HepG2 (cell line): ENCODE data around the gene MYRFL. TPM values are rescaled to one million over a fixed set of nuclear protein-coding genes. Genes with fewer than 3 reads are reported as not detected.

Experiments
- DPF2 ChIP-seq: sonication (generic); formaldehyde crosslinking; IDR thresholded peaks from 2 replicates; pipeline ENCODE4 v1.4.0; 2020; ENCODE audit warnings: mild to moderate bottlenecking, low read depth, missing genetic modification reagents, borderline replicate concordance
- E2F1 ChIP-seq: sonication (generic); formaldehyde crosslinking; IDR thresholded peaks from 2 replicates; pipeline ENCODE4 v1.5.0; 2020; ENCODE audit warnings: missing genetic modification reagents
- EEA1 ChIP-seq: sonication (generic); formaldehyde crosslinking; IDR thresholded peaks from 2 replicates; pipeline ENCODE4 v1.5.1; 2020; ENCODE audit warnings: mild to moderate bottlenecking, missing genetic modification reagents, borderline replicate concordance
- FOSL1 ChIP-seq: sonication (generic); formaldehyde crosslinking; IDR thresholded peaks from 2 replicates; pipeline ENCODE4 v1.9.0; 2021; ENCODE audit warnings: missing genetic modification reagents, borderline replicate concordance
- GLMP ChIP-seq: sonication (generic); formaldehyde crosslinking; IDR thresholded peaks from 2 replicates; pipeline ENCODE4 v1.9.0; 2021; ENCODE audit warnings: missing genetic modification reagents, mild to moderate bottlenecking, borderline replicate concordance
- KDM5B ChIP-seq: sonication (generic); formaldehyde crosslinking; IDR thresholded peaks from 2 replicates; pipeline ENCODE4 v1.4.0; 2020; ENCODE audit warnings: missing genetic modification reagents, mild to moderate bottlenecking, borderline replicate concordance
- KLF12 ChIP-seq: sonication (generic); formaldehyde crosslinking; IDR thresholded peaks from 2 replicates; pipeline ENCODE4 v1.4.0; 2020; ENCODE audit warnings: missing genetic modification reagents, borderline replicate concordance
- NPAS2 ChIP-seq: sonication (generic); formaldehyde crosslinking; IDR thresholded peaks from 2 replicates; pipeline ENCODE4 v1.8.0; 2022; ENCODE audit warnings: mild to moderate bottlenecking, missing genetic modification reagents, borderline replicate concordance
- PAXIP1 ChIP-seq: sonication (generic); formaldehyde crosslinking; conservative IDR thresholded peaks from 2 replicates; pipeline ENCODE4 v1.4.0; 2020; ENCODE audit warnings: mild to moderate bottlenecking, missing genetic modification reagents, moderate library complexity
- SMC3 ChIP-seq: IDR thresholded peaks from 2 replicates; pipeline ENCODE4 v1.6.1; 2011; ENCODE audit warnings: low read length, improper control_type of control experiment
- SNRNP70 ChIP-seq: fragments of 200-400 bp; formaldehyde crosslinking; IDR thresholded peaks from 2 replicates; pipeline ENCODE4 v1.6.1; 2017; ENCODE audit warnings: mild to moderate bottlenecking, low read depth, low read length, moderate library complexity
- SP4 ChIP-seq: sonication (generic); formaldehyde crosslinking; IDR thresholded peaks from 2 replicates; pipeline ENCODE4 v1.8.1; 2023; ENCODE audit warnings: mild to moderate bottlenecking, missing genetic modification reagents
- STAT6 ChIP-seq: sonication (generic); formaldehyde crosslinking; IDR thresholded peaks from 2 replicates; pipeline ENCODE4 v1.4.0; 2020; ENCODE audit warnings: missing genetic modification reagents, mild to moderate bottlenecking, borderline replicate concordance
- ZC3H13 ChIP-seq: sonication (generic); formaldehyde crosslinking; IDR thresholded peaks from 2 replicates; pipeline ENCODE4 v1.8.1; 2023; ENCODE audit warnings: mild to moderate bottlenecking, missing genetic modification reagents, moderate library complexity
- ZKSCAN8 ChIP-seq: IDR thresholded peaks from 2 replicates; pipeline ENCODE4 v1.6.1; 2016; ENCODE audit warnings: borderline replicate concordance, missing genetic modification reagents, missing compliant biosample characterization
- ZNF30 ChIP-seq: sonication (generic); formaldehyde crosslinking; IDR thresholded peaks from 2 replicates; pipeline ENCODE4 v1.5.0; 2020; ENCODE audit warnings: mild to moderate bottlenecking, missing genetic modification reagents
- ZNF605 ChIP-seq: sonication (generic); formaldehyde crosslinking; IDR thresholded peaks from 2 replicates; pipeline ENCODE4 v1.8.0; 2022; ENCODE audit warnings: mild to moderate bottlenecking, missing genetic modification reagents
- ZNF878 ChIP-seq: sonication (generic); formaldehyde crosslinking; IDR thresholded peaks from 2 replicates; pipeline ENCODE4 v1.8.1; 2023; ENCODE audit warnings: mild to moderate bottlenecking, missing genetic modification reagents, moderate library complexity
- polyA plus RNA-seq, 8 experiments: library from polyadenylated mRNA; depleted of rRNA in 3 of 8; stranded (reverse) in 7 of 8; unstranded in 1 of 8; fragments of >200 nt; fragmentation: Illumina TruSeq in 4 of 8; extraction: Trizol in 4 of 8; gene quantifications; 2 replicates each; pipeline versions ENCODE4 v1.2.1 to v1.2.3, GENCODE V29; 2011 to 2016; ENCODE audit warnings: low read depth in 4 of 8, missing spikeins in 1 of 8, mixed read lengths in 1 of 8; ENCODE audit not compliant: insufficient read depth in 1 of 8
- total RNA-seq, 5 experiments: library from RNA; depleted of rRNA; stranded (reverse); fragments of >200 nt; fragmentation: Illumina TruSeq; extraction: Trizol; gene quantifications; 2 replicates each; pipeline ENCODE4 v1.2.3, GENCODE V29; 2016; ENCODE audit warnings: low read depth in 1 of 5

MYRFL gene
- total and polyA plus RNA-seq, 2 of the 13 experiments (the other 11 are each of a cell fraction or from before 2014, with no cell fraction given), result 0.09 to 0.11 TPM

- TF ChIP-seq STAT6 (CRISPR knock-in tag) (no peak), EEA1 (no peak), SMC3 (no peak), E2F1 (no peak), ZNF878 (CRISPR knock-in tag) (no peak), ZNF30 (CRISPR knock-in tag) (no peak), KDM5B (CRISPR knock-in tag) (no peak), FOSL1 (CRISPR knock-in tag) (no peak), SP4 (CRISPR knock-in tag) (no peak), PAXIP1 (CRISPR knock-in tag) (peak; percentile 46), SNRNP70 (no peak), DPF2 (no peak), ZC3H13 (CRISPR knock-in tag) (no peak), NPAS2 (CRISPR knock-in tag) (no peak), GLMP (CRISPR knock-in tag) (no peak), ZKSCAN8 (CRISPR knock-in tag) (no peak), KLF12 (CRISPR knock-in tag) (no peak), ZNF605 (CRISPR knock-in tag) (no peak)
These were observed 100.3 kb downstream of the MYRFL start (continued) for GRCh38 chr12:69925291-69925690.
